Keratinocyte (primary cell): ENCODE results near the gene HLA-DPA1. TPM values are rescaled to one million over a fixed set of nuclear protein-coding genes. Genes with fewer than 3 reads are reported as not detected.

Source experiments
- DNase-seq: peaks from one replicate; pipeline ENCODE4 v3.0.0-alpha.2; 2011; ENCODE audit warnings: low read depth, missing footprints, low spot score
- FAIRE-seq: peaks from 2 replicates; lab custom pipeline; 2011; peaks lifted over from hg19 to GRCh38; lab: Jason Lieb, UNC
- H2AFZ ChIP-seq: 2 replicates; pipeline ENCODE4 v1.6.0; 2012; ENCODE audit warnings: low read length, control low read depth, inconsistent platforms; ENCODE audit not compliant: control insufficient read depth
- H3K27ac ChIP-seq: 2 replicates; pipeline ENCODE4 v1.5.1; 2011; ENCODE audit warnings: low read length; ENCODE audit not compliant: control insufficient read depth, insufficient read depth
- H3K27me3 ChIP-seq: 3 replicates; pipeline ENCODE4 v1.6.0; 2011; ENCODE audit warnings: low read length; ENCODE audit not compliant: control insufficient read depth, insufficient read depth; ENCODE audit errors: extremely low read depth
- H3K36me3 ChIP-seq, 2 experiments: 2 replicates in 1 of 2; 3 replicates in 1 of 2; pipeline ENCODE4 v1.5.1; 2011; ENCODE audit warnings: low read length in 2 of 2, mild to moderate bottlenecking in 1 of 2; ENCODE audit not compliant: control insufficient read depth in 2 of 2, insufficient read depth in 2 of 2; ENCODE audit errors: extremely low read depth in 1 of 2
- H3K4me1 ChIP-seq: 3 replicates; pipeline ENCODE4 v1.5.1; 2011; ENCODE audit warnings: low read length; ENCODE audit not compliant: control insufficient read depth, insufficient read depth; ENCODE audit errors: extremely low read depth
- H3K4me2 ChIP-seq: 3 replicates; pipeline ENCODE4 v1.6.0; 2011; ENCODE audit warnings: low read depth, low read length; ENCODE audit not compliant: control insufficient read depth, insufficient read depth; ENCODE audit errors: extremely low read depth
- H3K4me3 ChIP-seq, 3 experiments: fragments of 200-600 bp in 1 of 3; sonication (generic) in 1 of 3; 2 replicates in 2 of 3; 3 replicates in 1 of 3; pipeline ENCODE4 v1.5.1; 2011 to 2016; ENCODE audit warnings: low read length in 3 of 3, mild to moderate bottlenecking in 3 of 3, control low read depth in 2 of 3, inconsistent platforms in 1 of 3, low read depth in 1 of 3, mixed read lengths in 1 of 3, mixed run types in 1 of 3, moderate library complexity in 1 of 3; ENCODE audit not compliant: control insufficient read depth in 2 of 3, insufficient read depth in 2 of 3; ENCODE audit errors: extremely low read depth in 1 of 3
- H3K79me2 ChIP-seq: 2 replicates; pipeline ENCODE4 v1.6.0; 2012; ENCODE audit warnings: low read length; ENCODE audit not compliant: control insufficient read depth, insufficient read depth
- H3K9ac ChIP-seq: 3 replicates; pipeline ENCODE4 v1.6.0; 2011; ENCODE audit warnings: low read length; ENCODE audit not compliant: control insufficient read depth, insufficient read depth; ENCODE audit errors: extremely low read depth
- H3K9me1 ChIP-seq: 3 replicates; pipeline ENCODE4 v1.6.0; 2011; ENCODE audit warnings: low read length; ENCODE audit not compliant: control insufficient read depth, insufficient read depth; ENCODE audit errors: extremely low read depth
- H3K9me3 ChIP-seq: 2 replicates; pipeline ENCODE4 v1.5.1; 2012; ENCODE audit warnings: low read depth, low read length; ENCODE audit not compliant: control insufficient read depth
- H4K20me1 ChIP-seq: 3 replicates; pipeline ENCODE4 v1.6.0; 2011; ENCODE audit warnings: low read length; ENCODE audit not compliant: control insufficient read depth, insufficient read depth; ENCODE audit errors: extremely low read depth
- CTCF ChIP-seq, 3 experiments: IDR thresholded peaks in 1 of 3; conservative IDR thresholded peaks in 1 of 3; optimal IDR thresholded peaks in 1 of 3; 2 replicates in 2 of 3; 3 replicates in 1 of 3; pipeline versions ENCODE3 to v1.5.1; 2011; ENCODE audit warnings: low read length in 3 of 3, mild to moderate bottlenecking in 3 of 3, moderate library complexity in 2 of 3, control low read depth in 1 of 3, inconsistent platforms in 1 of 3; ENCODE audit not compliant: insufficient read depth in 2 of 3; ENCODE audit errors: extremely low read depth in 1 of 3
- EZH2 ChIP-seq: IDR thresholded peaks from one replicate; pipeline ENCODE4 v1.6.1; 2012; ENCODE audit warnings: inconsistent platforms, mild to moderate bottlenecking, low read length, moderate library complexity
- dilution Hi-C: fragments of 300-500 bp; cut with MboI; formaldehyde crosslinking; loops from one replicate; pipeline ENCODE4 v1.7.0; 2020; ENCODE audit warnings: low sequenced_read_pairs; ENCODE audit not compliant: extremely low pct_ligation_motif_present
- polyA plus RNA-seq, 5 experiments: library from polyadenylated mRNA; depleted of rRNA in 3 of 5; stranded (reverse) in 3 of 5; stranded (forward) in 1 of 5; unstranded in 1 of 5; fragments of >200 nt; gene quantifications; 1 replicate in 1 of 5; 2 replicates in 3 of 5; 3 replicates in 1 of 5; pipeline versions ENCODE4 v1.2.1 to v1.2.3, GENCODE V29; 2011 to 2012; ENCODE audit warnings: missing spikeins in 2 of 5, low read depth in 1 of 5, low replicate concordance in 1 of 5

Gene HLA-DPA1
- polyA plus RNA-seq, 1 donor (not counting 4 experiments of a cell fraction or from before 2014, with no cell fraction given): 0.09 TPM

DNA sequence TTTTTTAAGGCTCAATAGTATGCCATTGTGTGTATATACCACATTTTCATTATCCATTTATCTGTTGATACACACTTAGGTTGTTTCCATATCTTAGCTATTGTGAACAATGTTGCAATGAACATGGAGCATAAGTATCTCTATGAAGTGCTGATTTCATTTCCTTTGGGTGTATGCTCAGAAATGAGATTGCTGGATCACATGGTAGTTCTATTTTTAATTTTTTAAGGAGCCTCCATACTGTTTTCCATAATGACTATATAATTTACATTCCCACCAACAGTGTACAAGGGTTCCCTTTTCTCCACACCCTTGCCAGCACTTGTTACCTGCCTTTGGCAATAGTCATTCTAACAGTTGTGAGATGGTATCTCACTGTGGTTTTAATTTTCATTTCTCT lies 48.9 kb downstream of the HLA-DPA1 start:
- Histone ChIP-seq H3K36me3 (no peaks in the 10 kb centered on the region), H3K4me1 (no peaks in the 10 kb centered on the region), H2AFZ (no peak overlapping the region), H3K79me2 (no peaks in the 10 kb centered on the region), H3K9me1 (no peaks in the 10 kb centered on the region), H3K27ac (no peak overlapping the region), H4K20me1 (no peaks in the 10 kb centered on the region), H3K4me2 (no peak overlapping the region), H3K4me3 (no peak overlapping the region), H3K27me3 (peaks cover 6% of the 10 kb centered on the region), H3K9me3 (no peaks in the 10 kb centered on the region), H3K9ac (no peak overlapping the region)
- dilution Hi-C loops: no loop called here
- FAIRE-seq (no peak), DNase-seq (no peak)
- TF ChIP-seq CTCF (optimal IDR thresholded peaks at IDR 0.05 in 1 of 3, IDR thresholded peaks at IDR 0.05 in 1 of 3, conservative IDR thresholded peaks at IDR 0.05 in 1 of 3; ENCODE audit: extremely low read depth in 1 of 3, insufficient read depth in 2 of 3, low read length in 3 of 3) (no peak), EZH2 (no peak)

DNA sequence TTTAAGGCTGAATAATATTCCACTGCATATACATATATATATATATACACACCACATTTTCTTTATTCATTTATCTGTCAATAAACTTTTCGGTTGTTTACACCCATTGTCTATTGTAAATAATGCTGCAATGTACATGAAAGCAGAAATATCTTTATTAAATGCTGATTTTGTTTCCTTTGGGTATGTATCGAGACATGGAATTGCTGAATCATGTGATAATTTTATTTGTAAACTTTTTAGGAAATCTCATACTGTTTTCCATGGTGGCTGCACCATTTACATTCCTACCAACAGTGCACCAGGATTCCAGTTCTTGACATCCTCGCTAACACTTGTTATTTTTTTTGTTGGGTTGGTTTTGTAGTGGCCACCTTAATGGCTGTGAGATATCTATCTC lies 49.9 kb downstream of the HLA-DPA1 start:
- no peak for DNase-seq
- no peaks in the 10 kb centered on the region for H3K79me2 ChIP-seq
- no peak overlapping the region for H2AFZ ChIP-seq
- dilution Hi-C loops: no loop called here
- no peak overlapping the region for H3K9ac ChIP-seq
- no peaks in the 10 kb centered on the region for H3K36me3 ChIP-seq
- H3K27me3 ChIP-seq: peaks cover 5% of the 10 kb centered on the region
- H3K4me2 ChIP-seq: no peak overlapping the region
- H4K20me1 ChIP-seq: no peaks in the 10 kb centered on the region
- TF ChIP-seq EZH2: no peak
- H3K9me3 ChIP-seq: no peaks in the 10 kb centered on the region
- no peaks in the 10 kb centered on the region for H3K9me1 ChIP-seq
- no peak overlapping the region for H3K27ac ChIP-seq
- no peak for FAIRE-seq
- no peaks in the 10 kb centered on the region for H3K4me1 ChIP-seq
- H3K4me3 ChIP-seq: no peak overlapping the region

- DNase-seq: no peak
- Histone ChIP-seq H3K27ac (no peak overlapping the region), H3K4me1 (no peaks in the 10 kb centered on the region), H3K27me3 (peaks cover 9% of the 10 kb centered on the region), H3K9ac (no peak overlapping the region), H3K79me2 (no peaks in the 10 kb centered on the region), H4K20me1 (no peaks in the 10 kb centered on the region), H3K4me2 (no peak overlapping the region), H2AFZ (no peak overlapping the region), H3K4me3 (no peak overlapping the region), H3K36me3 (no peaks in the 10 kb centered on the region), H3K9me1 (no peaks in the 10 kb centered on the region), H3K9me3 (no peaks in the 10 kb centered on the region)
- dilution Hi-C loops: no loop called here
- TF ChIP-seq EZH2 (no peak), CTCF (optimal IDR thresholded peaks at IDR 0.05 in 1 of 3, IDR thresholded peaks at IDR 0.05 in 1 of 3, conservative IDR thresholded peaks at IDR 0.05 in 1 of 3; ENCODE audit: extremely low read depth in 1 of 3, insufficient read depth in 2 of 3, low read length in 3 of 3) (no peak)
- no peak for FAIRE-seq
Measured at GRCh38 chr6:33021917-33022316, 51.5 kb downstream of the HLA-DPA1 start.
